ENCODE measurements around the gene CELSR1. TPM values are rescaled to one million over a fixed set of nuclear protein-coding genes. Genes with fewer than 3 reads are reported as not detected.
A peak's percentile ranks its signal among the peaks of the same experiment; 100 is the strongest.

The CELSR1 gene, protein sequence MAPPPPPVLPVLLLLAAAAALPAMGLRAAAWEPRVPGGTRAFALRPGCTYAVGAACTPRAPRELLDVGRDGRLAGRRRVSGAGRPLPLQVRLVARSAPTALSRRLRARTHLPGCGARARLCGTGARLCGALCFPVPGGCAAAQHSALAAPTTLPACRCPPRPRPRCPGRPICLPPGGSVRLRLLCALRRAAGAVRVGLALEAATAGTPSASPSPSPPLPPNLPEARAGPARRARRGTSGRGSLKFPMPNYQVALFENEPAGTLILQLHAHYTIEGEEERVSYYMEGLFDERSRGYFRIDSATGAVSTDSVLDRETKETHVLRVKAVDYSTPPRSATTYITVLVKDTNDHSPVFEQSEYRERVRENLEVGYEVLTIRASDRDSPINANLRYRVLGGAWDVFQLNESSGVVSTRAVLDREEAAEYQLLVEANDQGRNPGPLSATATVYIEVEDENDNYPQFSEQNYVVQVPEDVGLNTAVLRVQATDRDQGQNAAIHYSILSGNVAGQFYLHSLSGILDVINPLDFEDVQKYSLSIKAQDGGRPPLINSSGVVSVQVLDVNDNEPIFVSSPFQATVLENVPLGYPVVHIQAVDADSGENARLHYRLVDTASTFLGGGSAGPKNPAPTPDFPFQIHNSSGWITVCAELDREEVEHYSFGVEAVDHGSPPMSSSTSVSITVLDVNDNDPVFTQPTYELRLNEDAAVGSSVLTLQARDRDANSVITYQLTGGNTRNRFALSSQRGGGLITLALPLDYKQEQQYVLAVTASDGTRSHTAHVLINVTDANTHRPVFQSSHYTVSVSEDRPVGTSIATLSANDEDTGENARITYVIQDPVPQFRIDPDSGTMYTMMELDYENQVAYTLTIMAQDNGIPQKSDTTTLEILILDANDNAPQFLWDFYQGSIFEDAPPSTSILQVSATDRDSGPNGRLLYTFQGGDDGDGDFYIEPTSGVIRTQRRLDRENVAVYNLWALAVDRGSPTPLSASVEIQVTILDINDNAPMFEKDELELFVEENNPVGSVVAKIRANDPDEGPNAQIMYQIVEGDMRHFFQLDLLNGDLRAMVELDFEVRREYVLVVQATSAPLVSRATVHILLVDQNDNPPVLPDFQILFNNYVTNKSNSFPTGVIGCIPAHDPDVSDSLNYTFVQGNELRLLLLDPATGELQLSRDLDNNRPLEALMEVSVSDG (N-terminal part only)
- total RNA-seq, result 49.9 TPM
- 15.7 TPM for polyA plus RNA-seq (ENCODE audit: insufficient read depth, low read depth, low replicate concordance)
- long read RNA-seq, donor 1, partial matches to known transcripts, result 0 of 1 reads
- long read RNA-seq, donor 1, other reads (novel, unspliced or antisense), result 0 of 1 reads
- long read RNA-seq, donor 2, result 0 reads
- long read RNA-seq, donor 3, result 0 reads
- long read RNA-seq, donor 4, result 0 reads
- long read RNA-seq, donor 5, result 0 reads
- long read RNA-seq, donor 6, result 0 reads
- long read RNA-seq, donor 7, full-length matches to known transcripts, result 2 of 54 reads
- long read RNA-seq, donor 7, partial matches to known transcripts, result 30 of 54 reads
- long read RNA-seq, donor 7, other reads (novel, unspliced or antisense), result 22 of 54 reads
- long read RNA-seq, donor 8, result 0 reads
- long read RNA-seq, donor 9, result 0 reads
- long read RNA-seq, donor 10, result 0 reads

DNA sequence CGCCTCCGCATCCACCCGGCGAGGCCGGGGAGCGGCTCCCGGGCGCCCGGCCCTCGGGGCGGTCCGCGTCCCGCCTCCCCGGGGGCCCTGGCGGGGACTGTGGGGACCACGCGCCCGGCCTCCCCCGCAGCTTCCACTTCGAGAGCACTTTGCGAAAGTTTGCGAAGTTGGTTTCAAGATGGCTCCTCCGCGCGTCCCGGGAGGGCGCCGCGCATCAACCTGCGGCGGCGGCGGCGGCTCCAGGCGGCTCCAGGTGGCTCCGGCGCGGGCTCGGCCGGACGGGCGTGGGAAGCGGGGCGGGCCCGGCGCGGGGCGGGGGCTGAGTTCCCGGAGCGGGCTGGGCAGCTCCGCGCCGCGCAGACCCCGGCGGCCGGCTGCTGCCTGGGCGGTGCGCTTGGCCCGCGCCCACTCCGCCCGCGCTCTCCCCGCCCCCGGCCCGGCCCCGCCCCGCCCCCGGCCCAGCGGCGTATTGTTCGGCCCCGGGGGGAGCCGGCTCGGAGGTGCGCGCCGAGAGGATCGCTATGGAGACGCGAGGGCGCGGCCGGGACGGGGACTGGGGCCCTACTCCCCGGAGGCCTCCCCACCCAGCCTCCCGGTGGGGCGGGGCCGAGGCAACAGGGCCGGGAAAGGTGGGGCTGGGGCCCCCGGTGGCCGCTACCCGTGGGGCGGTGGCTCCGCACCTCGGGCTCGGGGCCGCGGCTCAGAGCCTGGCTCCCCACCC lies at the start of gene CELSR1:
CELSR1 (minus strand) TSS at position 396 of the 721 bp plus-strand sequence. CDS start 450 bp downstream, outside the sequence.
- no peaks in the 10 kb centered on the region for H3K9me3 ChIP-seq (ENCODE audit: control insufficient read depth in 2 of 3, insufficient read depth in 1 of 3, low read length in 3 of 3)
- intact Hi-C loops (cut with DNase I), result no loop called here
- FAIRE-seq, result no peak
- H3K4me3 ChIP-seq (ENCODE audit: low read length in 3 of 3), result peak within 1 kb of the TSS in 2 of 3 donors; percentile 50 to 58
- peaks cover 0 to 18% (median 3%) of the 10 kb centered on the region in 3 donors for H3K4me1 ChIP-seq (ENCODE audit: control insufficient read depth in 2 of 3, insufficient read depth in 2 of 3, low read depth in 1 of 3, low read length in 3 of 3)
- peak; percentile 71 to 92 (median 78) for DNase-seq
- no peak within 1 kb of the TSS for H3K9ac ChIP-seq (ENCODE audit: low read length in 3 of 3)
- TF ChIP-seq, protein P1, sequence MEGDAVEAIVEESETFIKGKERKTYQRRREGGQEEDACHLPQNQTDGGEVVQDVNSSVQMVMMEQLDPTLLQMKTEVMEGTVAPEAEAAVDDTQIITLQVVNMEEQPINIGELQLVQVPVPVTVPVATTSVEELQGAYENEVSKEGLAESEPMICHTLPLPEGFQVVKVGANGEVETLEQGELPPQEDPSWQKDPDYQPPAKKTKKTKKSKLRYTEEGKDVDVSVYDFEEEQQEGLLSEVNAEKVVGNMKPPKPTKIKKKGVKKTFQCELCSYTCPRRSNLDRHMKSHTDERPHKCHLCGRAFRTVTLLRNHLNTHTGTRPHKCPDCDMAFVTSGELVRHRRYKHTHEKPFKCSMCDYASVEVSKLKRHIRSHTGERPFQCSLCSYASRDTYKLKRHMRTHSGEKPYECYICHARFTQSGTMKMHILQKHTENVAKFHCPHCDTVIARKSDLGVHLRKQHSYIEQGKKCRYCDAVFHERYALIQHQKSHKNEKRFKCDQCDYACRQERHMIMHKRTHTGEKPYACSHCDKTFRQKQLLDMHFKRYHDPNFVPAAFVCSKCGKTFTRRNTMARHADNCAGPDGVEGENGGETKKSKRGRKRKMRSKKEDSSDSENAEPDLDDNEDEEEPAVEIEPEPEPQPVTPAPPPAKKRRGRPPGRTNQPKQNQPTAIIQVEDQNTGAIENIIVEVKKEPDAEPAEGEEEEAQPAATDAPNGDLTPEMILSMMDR (IDR thresholded peaks at IDR 0.05; ENCODE audit: borderline replicate concordance, extremely low read depth, insufficient read depth), result no peak
- H3K27ac ChIP-seq (ENCODE audit: low read depth in 2 of 2, low read length in 2 of 2), result peak within 1 kb of the TSS in 1 of 2 donors; percentile 67
- H3K27me3 ChIP-seq (ENCODE audit: control insufficient read depth, insufficient read depth, low read length), result no peaks in the 10 kb centered on the region
- peaks cover 0 to 9% (median 0%) of the 10 kb centered on the region in 3 donors for H3K36me3 ChIP-seq (ENCODE audit: control insufficient read depth in 2 of 3, insufficient read depth in 3 of 3, low read length in 3 of 3)

DNA sequence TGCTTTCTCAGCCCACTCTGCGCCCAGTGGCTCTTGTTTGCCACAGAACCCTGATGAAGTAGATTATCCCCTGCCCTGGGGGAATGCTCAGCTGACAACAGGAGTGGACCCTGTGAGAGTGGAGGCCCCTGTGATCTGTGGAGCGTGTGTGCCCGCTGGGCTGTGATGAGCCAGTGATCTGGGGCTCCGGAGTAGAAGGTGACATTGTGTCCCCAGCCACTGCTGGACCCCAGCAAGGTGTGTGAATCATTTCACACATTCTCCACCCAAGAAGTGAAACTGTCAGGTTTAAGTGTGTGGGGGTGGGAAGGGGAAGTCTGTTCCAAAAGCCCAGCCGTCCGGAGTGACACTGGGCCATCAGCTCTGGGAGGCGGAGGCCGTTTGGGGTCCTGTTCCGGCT lies 49.6 kb upstream of the CELSR1 start:
- FAIRE-seq, result no peak

More for the DNA sequence above, 49.6 kb upstream of the CELSR1 start:
- intact Hi-C loops (cut with DNase I), result no loop called here
- Histone ChIP-seq H3K36me3 (ENCODE audit: control insufficient read depth in 2 of 3, insufficient read depth in 3 of 3, low read length in 3 of 3) (no peaks in the 10 kb centered on the region), H3K9me3 (ENCODE audit: control insufficient read depth in 2 of 3, insufficient read depth in 1 of 3, low read length in 3 of 3) (no peaks in the 10 kb centered on the region), H3K27me3 (ENCODE audit: control insufficient read depth, insufficient read depth, low read length) (no peaks in the 10 kb centered on the region), H3K4me3 (ENCODE audit: low read length in 3 of 3) (no peak overlapping the region), H3K4me1 (ENCODE audit: control insufficient read depth in 2 of 3, insufficient read depth in 2 of 3, low read depth in 1 of 3, low read length in 3 of 3) (peaks cover 0 to 17% (median 3%) of the 10 kb centered on the region in 3 donors), H3K27ac (ENCODE audit: low read depth in 2 of 2, low read length in 2 of 2) (no peak overlapping the region), H3K9ac (ENCODE audit: low read length in 3 of 3) (no peak overlapping the region)
- TF ChIP-seq, protein P1 (IDR thresholded peaks at IDR 0.05; ENCODE audit: borderline replicate concordance, extremely low read depth, insufficient read depth), result no peak
- DNase-seq, result peak in 1 of 5 donors; percentile 71

Data from kidney (tissue), 22 donors.